ENCODE data around the gene EP400.
"Not testable (repeated sequence)": the region's sequence is repeated elsewhere in the genome, so short reads cannot be mapped to it uniquely, and the experiment has no call there.

EP400 gene

DNA sequence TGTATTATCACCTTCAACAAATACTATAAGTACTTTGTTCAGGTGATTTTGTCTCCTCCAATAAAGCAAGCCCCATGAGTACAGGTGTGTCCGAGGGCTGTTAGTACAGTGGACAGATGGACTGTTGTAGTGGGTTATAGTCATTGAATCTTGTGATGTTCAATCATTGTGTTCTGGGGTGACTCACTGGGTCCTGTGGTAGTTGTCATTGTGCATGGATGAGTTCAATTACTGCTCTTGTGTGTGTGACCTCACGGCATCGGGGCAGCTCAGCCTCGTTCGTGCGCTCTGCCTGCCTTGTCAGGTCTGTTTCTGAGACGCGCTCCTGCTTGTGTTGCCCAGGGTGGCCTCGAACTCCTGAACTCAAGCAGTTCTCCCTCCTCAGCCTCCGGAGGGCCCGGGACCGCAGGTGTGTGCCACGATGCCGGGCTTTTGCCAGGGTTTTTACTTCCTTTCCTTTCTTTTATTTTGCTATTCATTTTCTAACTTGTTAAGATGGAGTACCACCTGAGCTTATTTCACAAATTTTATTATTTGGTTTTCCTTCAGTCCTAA lies 122.2 kb downstream of the EP400 start:
- no peak for DNase-seq

GRCh38 chr12:132074216-132074615 lies 124.5 kb downstream of the EP400 start:
- DNase-seq: no peak

DNA sequence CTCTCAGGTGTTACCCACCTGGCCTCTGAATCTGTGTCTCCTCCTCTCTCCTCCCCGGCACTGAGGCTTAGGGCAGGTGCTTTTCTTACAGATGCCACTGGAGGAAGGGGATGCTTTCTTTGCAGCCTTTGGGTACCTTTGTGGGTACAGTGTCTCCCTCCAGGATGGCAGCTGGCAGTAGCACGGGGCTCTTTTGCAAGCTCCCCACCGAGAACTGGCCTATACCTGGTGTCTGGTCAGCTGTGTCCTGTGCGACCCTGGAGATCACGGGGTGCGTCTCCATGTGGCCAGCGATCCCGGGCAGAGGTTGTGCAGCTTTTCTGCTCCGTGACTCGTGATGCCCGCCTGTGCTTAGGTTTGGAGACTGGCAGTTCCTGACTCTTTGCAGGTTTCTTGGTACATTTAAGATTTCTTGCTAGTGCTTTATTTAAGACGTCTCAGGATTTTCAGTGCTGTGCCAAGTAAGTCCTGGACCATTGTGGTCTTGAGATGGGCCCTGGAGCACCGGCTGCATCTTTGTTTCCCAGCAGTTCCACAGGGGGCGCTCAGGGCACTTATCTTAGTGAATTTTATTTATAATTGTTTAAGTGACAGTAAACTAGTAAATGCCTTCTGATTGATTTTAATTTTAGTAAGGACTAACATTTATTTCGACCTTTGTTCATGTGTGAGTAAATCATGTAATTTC lies 125.4 kb downstream of the EP400 start:
- DNase-seq: no peak

DNA sequence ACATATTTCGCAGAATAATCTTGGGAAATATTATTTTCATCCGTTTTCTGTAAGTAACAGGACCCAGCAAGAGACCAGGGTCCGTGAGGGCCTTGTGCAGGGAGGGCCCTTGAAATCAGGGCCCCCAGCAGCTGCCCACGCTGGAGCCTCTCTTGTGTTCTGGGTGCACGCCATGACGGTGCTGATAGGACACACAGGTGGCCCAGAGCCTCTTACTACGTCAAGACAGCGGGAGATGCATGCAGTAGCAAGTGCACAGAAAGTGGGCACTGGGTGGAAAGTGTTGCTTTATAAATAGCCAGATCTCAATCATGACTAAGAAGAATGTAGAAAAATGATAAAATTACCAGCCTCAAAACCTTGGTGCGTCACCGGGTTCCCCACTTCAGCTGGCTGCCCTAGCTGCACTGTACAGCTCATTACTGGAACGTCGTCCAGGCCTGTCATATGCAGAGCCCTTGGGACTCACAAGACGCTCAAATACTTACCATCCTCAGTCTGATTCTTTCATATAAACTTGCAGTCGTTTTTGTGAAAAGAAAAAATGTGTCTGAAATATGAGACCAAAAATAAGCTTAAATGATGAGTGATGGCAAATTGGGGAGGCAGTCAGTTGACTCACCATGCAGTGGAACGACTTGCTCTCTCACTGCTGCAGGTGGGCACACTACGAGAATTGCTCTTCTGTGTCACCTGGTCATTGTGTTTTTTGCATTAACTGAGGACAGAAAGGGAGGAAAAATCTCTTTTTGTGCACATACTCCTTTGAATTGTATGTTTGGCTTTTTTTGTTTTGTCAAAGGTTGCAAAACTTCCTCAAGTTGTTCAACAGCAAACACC lies 126.2 kb downstream of the EP400 start:
- DNase-seq: no peak

DNA sequence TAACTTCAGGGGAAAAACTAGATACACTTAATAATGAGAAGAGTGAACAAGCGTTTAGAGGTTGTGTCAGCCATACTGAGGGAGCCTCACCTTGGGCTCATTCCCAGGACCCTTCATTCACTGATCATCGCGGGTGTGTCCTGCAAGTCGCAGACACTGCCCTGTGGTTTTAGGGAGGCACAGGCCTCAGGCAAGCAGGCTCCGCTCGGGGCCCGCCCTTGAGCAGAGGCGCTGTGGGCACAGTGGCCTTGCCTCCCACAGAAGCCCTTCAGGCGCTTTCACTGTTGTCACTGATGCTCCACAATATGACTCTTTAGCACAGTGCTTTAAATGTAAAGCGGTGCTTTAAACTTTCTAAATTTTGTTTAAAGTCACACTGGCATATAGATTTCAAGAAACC lies 127.0 kb downstream of the EP400 start:
- no peak for DNase-seq

GRCh38 chr12:132077322-132078100 lies 127.8 kb downstream of the EP400 start:
- DNase-seq: peak; percentile 78

- no peak for DNase-seq
Measured at GRCh38 chr12:132078190-132078589, 128.4 kb downstream of the EP400 start.

DNA sequence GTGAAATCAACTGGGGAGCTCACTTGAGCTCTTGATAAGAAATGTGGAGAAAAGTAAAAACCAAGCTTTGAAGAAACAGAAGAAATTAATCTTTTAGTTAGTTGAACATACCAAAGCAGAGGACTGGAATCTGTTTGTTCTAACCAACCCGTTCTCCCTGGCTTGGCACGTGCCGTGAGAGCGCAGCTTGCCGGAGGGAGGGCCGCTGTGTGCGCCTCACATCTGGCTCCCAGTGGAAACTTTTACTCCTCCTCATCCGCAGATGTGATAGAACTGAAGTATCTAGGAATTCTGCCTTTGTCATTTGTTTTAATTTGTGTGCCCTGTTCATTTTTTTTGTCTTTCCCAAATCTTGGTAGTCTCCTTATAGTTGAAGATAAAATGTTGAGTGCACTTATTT lies 129.5 kb downstream of the EP400 start:
- no peak for DNase-seq

GRCh38 chr12:132079695-132080094 lies 130.0 kb downstream of the EP400 start:
- no peak for DNase-seq

DNA sequence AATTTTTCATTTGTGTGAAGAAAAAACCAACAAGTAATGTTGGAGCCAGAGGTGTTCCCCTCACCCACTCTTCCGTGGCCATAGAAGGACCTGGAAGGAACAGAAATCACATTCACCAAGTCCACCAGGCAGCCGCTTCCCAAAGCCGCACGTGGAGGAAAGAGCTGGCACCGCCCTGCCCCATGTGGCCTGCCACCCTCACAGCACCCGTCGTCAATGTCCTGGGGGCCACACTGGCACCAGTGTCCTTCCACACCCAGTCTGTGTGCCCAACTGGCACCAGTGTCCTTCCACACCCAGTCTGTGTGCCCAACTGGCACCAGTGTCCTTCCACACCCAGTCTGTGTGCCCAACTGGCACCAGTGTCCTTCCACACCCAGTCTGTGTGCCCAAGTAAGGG lies 130.8 kb downstream of the EP400 start:
- not testable (repeated sequence) for DNase-seq

DNA sequence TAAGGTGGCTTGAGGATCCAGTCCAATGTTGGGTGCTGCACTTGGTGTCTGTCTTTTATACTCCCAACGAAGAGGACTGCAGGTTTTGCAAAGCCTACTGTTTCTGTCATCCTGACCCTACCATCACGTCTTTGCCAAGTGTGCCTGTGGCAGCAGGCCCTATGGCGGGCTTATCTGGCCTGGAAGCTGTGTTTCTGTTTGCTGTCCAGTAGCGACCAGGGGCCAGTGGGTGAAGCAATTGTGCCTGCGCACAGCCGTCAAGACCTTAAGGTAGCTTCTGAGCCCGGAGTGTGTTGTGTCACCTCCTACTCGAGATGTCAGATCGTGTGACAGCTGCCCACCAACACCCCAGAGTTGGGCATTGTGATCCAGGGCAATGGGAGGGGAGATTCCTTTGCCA lies 131.7 kb downstream of the EP400 start:
- no peak for DNase-seq

GRCh38 chr12:132083614-132083940 lies 133.8 kb downstream of the EP400 start:
- DNase-seq: peak; percentile 63

DNA sequence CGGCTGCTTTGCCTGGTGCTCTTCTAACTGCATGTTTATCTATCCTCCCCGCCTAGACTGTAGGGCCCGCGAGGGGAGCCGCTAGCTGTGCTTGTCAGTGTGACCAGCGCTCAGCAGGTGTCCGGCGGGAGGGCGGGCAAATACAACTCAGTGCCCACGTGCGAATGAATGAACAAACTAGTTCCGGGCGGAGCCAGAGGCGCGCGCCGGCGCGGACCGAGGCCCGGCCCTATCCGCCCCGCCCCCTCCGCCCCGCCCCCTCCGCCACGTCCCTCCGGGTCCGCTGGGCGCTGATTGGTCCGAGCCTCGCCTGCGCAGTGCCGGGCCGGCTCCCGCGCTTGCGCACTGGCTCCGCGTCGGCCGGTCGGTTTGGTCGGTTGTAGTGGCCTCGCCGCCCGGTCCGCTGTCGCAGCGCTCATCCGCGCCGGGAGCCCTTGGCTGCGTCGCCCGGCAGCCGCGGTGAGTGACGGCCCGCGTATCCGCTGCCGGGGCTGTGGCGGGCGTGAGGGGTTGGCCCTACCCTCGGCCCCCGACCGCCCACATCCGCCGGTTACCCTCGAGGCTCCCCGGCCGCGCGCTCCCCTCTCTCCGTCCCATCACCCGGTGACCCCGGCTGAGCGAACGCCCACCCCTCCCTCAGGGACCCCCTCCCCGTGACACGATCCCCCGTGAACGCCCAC lies 134.3 kb downstream of the EP400 start:
- peak; percentile 95 for DNase-seq

- peak; percentile 10 for DNase-seq
Measured at GRCh38 chr12:132084621-132085290, 135.0 kb downstream of the EP400 start.

- no peak for DNase-seq
Measured at GRCh38 chr12:132085291-132085635, 135.5 kb downstream of the EP400 start.

- DNase-seq: no peak
Measured at GRCh38 chr12:132089407-132089910, 139.7 kb downstream of the EP400 start.

DNA sequence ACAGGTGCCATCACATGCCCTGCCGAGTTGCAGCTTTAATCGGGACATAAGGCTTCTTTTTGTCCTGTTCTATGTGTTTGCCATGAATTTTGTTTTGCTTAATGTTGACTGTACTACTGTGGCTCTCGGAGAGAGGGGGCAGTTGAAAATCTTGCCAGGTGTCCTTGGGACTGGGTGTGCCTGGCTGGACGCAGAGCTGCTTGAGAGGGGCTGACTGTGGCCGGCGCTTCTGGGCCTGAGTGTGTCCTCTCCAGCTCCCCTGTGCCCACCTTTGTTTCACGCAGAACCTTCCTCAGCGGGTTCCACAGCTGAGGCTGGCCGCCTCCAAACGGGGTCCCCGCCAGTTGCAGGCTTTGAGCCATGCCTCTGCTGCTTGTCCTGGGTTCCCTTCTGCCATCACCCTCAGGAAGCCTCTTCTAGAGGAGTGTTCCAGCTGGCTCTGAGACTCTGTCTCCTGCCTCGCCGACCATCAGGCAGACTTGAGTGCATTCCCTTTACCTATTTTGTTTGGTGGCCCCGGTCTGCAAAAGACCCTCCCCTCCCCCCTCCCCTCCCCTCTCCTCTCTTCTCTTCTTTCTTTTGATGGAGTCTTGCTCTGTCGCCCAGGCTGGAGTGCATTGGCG lies 144.6 kb downstream of the EP400 start:
- DNase-seq: no peak

DNA sequence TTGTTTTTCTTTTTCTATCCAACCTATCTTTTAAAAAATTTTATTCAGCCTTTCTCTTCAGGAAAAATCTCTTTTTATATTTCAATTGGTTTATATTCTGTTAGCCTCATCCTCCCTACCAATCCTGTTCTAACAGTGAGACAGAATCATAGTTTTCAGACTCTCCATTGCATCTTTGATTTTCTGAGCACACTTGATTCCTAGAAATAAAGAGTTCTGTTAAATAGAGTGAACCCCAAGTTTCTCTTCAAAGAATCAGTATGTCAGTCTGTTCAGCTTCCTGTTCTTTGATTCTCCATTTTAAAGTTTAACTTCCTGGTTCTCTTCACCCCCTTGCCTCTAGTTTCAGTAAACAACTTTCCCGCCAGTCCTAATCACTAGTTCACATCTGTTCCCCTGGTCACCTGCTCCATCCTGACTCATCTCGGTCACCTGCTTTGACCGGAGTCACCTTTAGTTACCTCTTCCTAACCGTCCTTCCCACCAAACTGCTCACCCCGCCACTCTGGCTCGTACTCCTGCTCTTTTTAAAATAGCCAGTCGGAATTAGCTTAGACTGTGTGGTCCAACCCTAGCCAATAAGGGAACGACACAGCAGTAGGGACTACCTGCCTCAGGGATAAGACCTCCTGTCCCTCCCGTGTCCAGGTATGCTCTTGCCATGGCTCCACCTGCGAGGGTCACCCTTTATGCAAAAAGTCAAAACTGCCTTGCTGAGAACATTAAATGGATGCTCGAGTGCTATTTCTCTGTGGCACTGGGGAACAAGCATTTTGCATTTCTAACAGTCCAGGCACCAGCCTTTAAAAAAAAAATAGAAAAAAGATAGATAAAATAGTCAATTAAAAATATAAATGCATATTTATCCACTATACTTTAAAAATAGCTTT lies 146.0 kb downstream of the EP400 start:
- no peak for DNase-seq

- no peak for DNase-seq
Measured at GRCh38 chr12:132099739-132100138, 150.0 kb downstream of the EP400 start.

DNA sequence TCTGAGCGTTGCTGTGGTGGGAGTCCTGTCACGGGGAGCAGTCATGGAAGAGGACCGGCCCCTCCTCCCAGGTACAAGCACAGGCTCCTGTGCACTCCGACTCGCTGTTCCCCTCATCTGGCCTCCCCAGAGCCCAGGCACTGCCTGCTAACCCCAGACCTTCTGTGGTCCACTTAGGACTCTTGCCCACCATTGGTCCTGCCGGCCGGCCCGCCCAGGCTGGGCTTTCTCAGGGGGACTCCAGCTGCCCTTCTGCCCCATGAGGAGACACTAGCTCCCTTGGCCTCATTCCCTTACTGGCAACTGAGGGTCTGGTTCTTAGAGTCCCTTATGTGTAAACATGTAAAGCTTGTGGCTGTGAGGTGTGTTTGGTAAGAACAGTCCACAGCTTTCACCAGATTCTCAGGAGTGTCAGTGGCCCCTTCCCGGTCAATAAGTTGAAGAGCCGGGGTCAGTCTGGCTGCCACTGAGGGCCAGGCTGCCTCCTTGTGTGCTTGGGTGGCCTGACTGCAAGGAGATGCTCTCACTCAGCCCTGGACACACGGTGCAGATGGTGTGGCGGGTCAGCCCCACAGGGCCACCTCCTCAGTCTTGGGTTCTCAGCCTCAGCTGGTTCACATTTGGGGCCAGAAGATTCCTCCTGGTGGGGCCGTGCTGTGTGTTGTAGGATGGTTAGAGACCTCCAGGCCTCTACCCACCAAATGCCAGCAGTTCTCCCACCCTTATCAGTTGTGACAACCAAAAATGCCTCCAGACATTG lies 150.7 kb downstream of the EP400 start:
- no peak for DNase-seq
